ENCODE results near the gene TMEM37. TPM values are rescaled to one million over a fixed set of nuclear protein-coding genes. Genes with fewer than 3 reads are reported as not detected.
A peak's percentile ranks its signal among the peaks of the same experiment; 100 is the strongest.

Gene TMEM37
- total and polyA plus RNA-seq, 2 of the 13 experiments (the other 11 are each of a cell fraction or from before 2014, with no cell fraction given) = 37.7 to 115 TPM

- TF ChIP-seq ZHX2 (IDR thresholded peaks at IDR 0.05; ENCODE audit: low read depth) (peak; percentile 58; the same call in 1 of the 2 replicates), ZHX2 (CRISPR knock-in tag; IDR thresholded peaks at IDR 0.05; ENCODE audit: borderline replicate concordance) (no peak), ZBTB46 (CRISPR knock-in tag; IDR thresholded peaks at IDR 0.05; ENCODE audit: borderline replicate concordance) (peak; percentile 46; the same call in 1 of the 2 replicates), ZNF274 (CRISPR knock-in tag; IDR thresholded peaks at IDR 0.05) (peak; percentile 57; the same call in 1 of the 2 replicates), DRAP1 (CRISPR knock-in tag; IDR thresholded peaks at IDR 0.05) (peak; percentile 88), ZNF24 (IDR thresholded peaks at IDR 0.05) (0 out of 2 replicates have a peak, but pooled peaks have one; percentile 21), LCORL (IDR thresholded peaks at IDR 0.05) (no peak), LCORL (CRISPR knock-in tag; IDR thresholded peaks at IDR 0.05) (0 out of 2 replicates have a peak, but pooled peaks have one; percentile 60), MEF2D (CRISPR knock-in tag; IDR thresholded peaks at IDR 0.05) (peak; percentile 83; the same call in 1 of the 2 replicates), ZNF138 (CRISPR knock-in tag; IDR thresholded peaks at IDR 0.05; ENCODE audit: low read depth) (0 out of 2 replicates have a peak, but pooled peaks have one; percentile 58), MXD4 (CRISPR knock-in tag; IDR thresholded peaks at IDR 0.05) (peak; percentile 45), ZC3H13 (CRISPR knock-in tag; IDR thresholded peaks at IDR 0.05) (peak; percentile 42; the same call in 1 of the 2 replicates), MLLT10 (CRISPR knock-in tag; IDR thresholded peaks at IDR 0.05) (no peak), ZNF101 (CRISPR knock-in tag; IDR thresholded peaks at IDR 0.05; ENCODE audit: borderline replicate concordance, low read depth) (no peak), KAT8 (CRISPR knock-in tag; IDR thresholded peaks at IDR 0.05) (peak; percentile 74), ZFY (CRISPR knock-in tag; IDR thresholded peaks at IDR 0.05) (peak; percentile 65), HOXA5 (CRISPR knock-in tag; IDR thresholded peaks at IDR 0.05) (0 out of 2 replicates have a peak, but pooled peaks have one; percentile 64), HNF1B (CRISPR knock-in tag; IDR thresholded peaks at IDR 0.05) (peak; percentile 100), MTF2 (CRISPR knock-in tag; IDR thresholded peaks at IDR 0.05; ENCODE audit: borderline replicate concordance) (no peak)
Observed at GRCh38 chr2:119438128-119438656, 6.5 kb downstream of the TMEM37 start (continued).

Measured in HepG2 (cell line).